ENCODE results near the gene DHDDS. TPM values are rescaled to one million over a fixed set of nuclear protein-coding genes. Genes with fewer than 3 reads are reported as not detected.

DHDDS gene
- total RNA-seq, 1 donor from 2014 or later: 49.5 TPM

GRCh38 chr1:26472901-26473845 is 41.1 kb downstream of the DHDDS start:
- peak; percentile 92 to 94 for DNase-seq (ENCODE audit: low spot score in 2 of 2, unreplicated experiment in 2 of 2)
- no peak for TF ChIP-seq CTCF (IDR thresholded peaks at IDR 0.05; ENCODE audit: unreplicated experiment)
- Mint-ChIP-seq H3K4me3 (peak overlapping the region; percentile 88), H3K36me3 (peaks cover 35% of the 10 kb centered on the region), H3K4me1 (peaks cover 31% of the 10 kb centered on the region), H3K27me3 (ENCODE audit: low read depth) (no peaks in the 10 kb centered on the region), H3K9me3 (no peaks in the 10 kb centered on the region), H3K27ac (peak overlapping the region; percentile 66)

GRCh38 chr1:26474818-26475217 is 42.7 kb downstream of the DHDDS start:
- H3K4me1 Mint-ChIP-seq: peaks cover 31% of the 10 kb centered on the region
- H3K36me3 Mint-ChIP-seq: peaks cover 37% of the 10 kb centered on the region
- DNase-seq (ENCODE audit: low spot score in 2 of 2, unreplicated experiment in 2 of 2): no peak
- no peak overlapping the region for H3K27ac Mint-ChIP-seq
- no peaks in the 10 kb centered on the region for H3K9me3 Mint-ChIP-seq
- H3K27me3 Mint-ChIP-seq (ENCODE audit: low read depth): no peaks in the 10 kb centered on the region
- TF ChIP-seq CTCF (IDR thresholded peaks at IDR 0.05; ENCODE audit: unreplicated experiment): no peak
- H3K4me3 Mint-ChIP-seq: peak overlapping the region; percentile 88

- no peak for TF ChIP-seq CTCF (IDR thresholded peaks at IDR 0.05; ENCODE audit: unreplicated experiment)
- Mint-ChIP-seq H3K4me3 (no peak overlapping the region), H3K9me3 (no peaks in the 10 kb centered on the region), H3K4me1 (peaks cover 26% of the 10 kb centered on the region), H3K27me3 (ENCODE audit: low read depth) (no peaks in the 10 kb centered on the region), H3K36me3 (peaks cover 36% of the 10 kb centered on the region), H3K27ac (peak overlapping the region; percentile 76)
- no peak for DNase-seq (ENCODE audit: low spot score in 2 of 2, unreplicated experiment in 2 of 2)
Measured at GRCh38 chr1:26475989-26476388, 43.9 kb downstream of the DHDDS start.

- Mint-ChIP-seq H3K27ac (no peak overlapping the region), H3K36me3 (peaks cover 36% of the 10 kb centered on the region), H3K4me3 (no peak overlapping the region), H3K4me1 (peaks cover 20% of the 10 kb centered on the region), H3K27me3 (ENCODE audit: low read depth) (no peaks in the 10 kb centered on the region), H3K9me3 (no peaks in the 10 kb centered on the region)
- no peak for TF ChIP-seq CTCF (IDR thresholded peaks at IDR 0.05; ENCODE audit: unreplicated experiment)
- no peak for DNase-seq (ENCODE audit: low spot score in 2 of 2, unreplicated experiment in 2 of 2)
Measured at GRCh38 chr1:26476958-26477357, 44.8 kb downstream of the DHDDS start.

GRCh38 chr1:26477446-26478152 is 45.5 kb downstream of the DHDDS start:
- DNase-seq (ENCODE audit: low spot score in 2 of 2, unreplicated experiment in 2 of 2): no peak
- peak overlapping the region; percentile 63 for H3K27ac Mint-ChIP-seq
- no peak overlapping the region for H3K4me3 Mint-ChIP-seq
- no peak for TF ChIP-seq CTCF (IDR thresholded peaks at IDR 0.05; ENCODE audit: unreplicated experiment)
- peaks cover 38% of the 10 kb centered on the region for H3K36me3 Mint-ChIP-seq
- H3K4me1 Mint-ChIP-seq: peaks cover 20% of the 10 kb centered on the region
- H3K27me3 Mint-ChIP-seq (ENCODE audit: low read depth): no peaks in the 10 kb centered on the region
- no peaks in the 10 kb centered on the region for H3K9me3 Mint-ChIP-seq
